ENCODE measurements around the gene ZNF280B. TPM values are rescaled to one million over a fixed set of nuclear protein-coding genes. Genes with fewer than 3 reads are reported as not detected.
"Not testable (repeated sequence)": the region's sequence is repeated elsewhere in the genome, so short reads cannot be mapped to it uniquely, and the experiment has no call there.

ZNF280B gene
- total RNA-seq, 6 experiments from 2014 or later: 0.06 to 0.31 (median 0.10) TPM; not detected in 2

- H3K9me3 ChIP-seq: no peaks in the 10 kb centered on the region
- ATAC-seq (no peak), DNase-seq (no peak)
- H3K27me3 ChIP-seq: no peaks in the 10 kb centered on the region
- TF ChIP-seq, protein P1, sequence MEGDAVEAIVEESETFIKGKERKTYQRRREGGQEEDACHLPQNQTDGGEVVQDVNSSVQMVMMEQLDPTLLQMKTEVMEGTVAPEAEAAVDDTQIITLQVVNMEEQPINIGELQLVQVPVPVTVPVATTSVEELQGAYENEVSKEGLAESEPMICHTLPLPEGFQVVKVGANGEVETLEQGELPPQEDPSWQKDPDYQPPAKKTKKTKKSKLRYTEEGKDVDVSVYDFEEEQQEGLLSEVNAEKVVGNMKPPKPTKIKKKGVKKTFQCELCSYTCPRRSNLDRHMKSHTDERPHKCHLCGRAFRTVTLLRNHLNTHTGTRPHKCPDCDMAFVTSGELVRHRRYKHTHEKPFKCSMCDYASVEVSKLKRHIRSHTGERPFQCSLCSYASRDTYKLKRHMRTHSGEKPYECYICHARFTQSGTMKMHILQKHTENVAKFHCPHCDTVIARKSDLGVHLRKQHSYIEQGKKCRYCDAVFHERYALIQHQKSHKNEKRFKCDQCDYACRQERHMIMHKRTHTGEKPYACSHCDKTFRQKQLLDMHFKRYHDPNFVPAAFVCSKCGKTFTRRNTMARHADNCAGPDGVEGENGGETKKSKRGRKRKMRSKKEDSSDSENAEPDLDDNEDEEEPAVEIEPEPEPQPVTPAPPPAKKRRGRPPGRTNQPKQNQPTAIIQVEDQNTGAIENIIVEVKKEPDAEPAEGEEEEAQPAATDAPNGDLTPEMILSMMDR (IDR thresholded peaks at IDR 0.05): no peak
- TF ChIP-seq POLR2A (IDR thresholded peaks at IDR 0.05): no peak
- no peaks in the 10 kb centered on the region for H3K4me1 ChIP-seq
- intact Hi-C loops (cut with DNase I): no loop called here
- H3K27ac ChIP-seq: no peak overlapping the region
- H3K36me3 ChIP-seq: no peaks in the 10 kb centered on the region
- 35% methylated on average over 12 of the region's 13 CpGs for WGBS (ENCODE audit: insufficient coverage, low coverage, low lambda C conversion rate, missing lambda C conversion rate)
- peak overlapping the region in 2 of 3 donors; percentile 21 to 47 for H3K4me3 ChIP-seq
Observed at GRCh38 chr22:22507743-22508273, 734 bp downstream of the ZNF280B start.

GRCh38 chr22:22506736-22507135, 1.8 kb downstream of the ZNF280B start:
- DNase-seq: no peak
- Histone ChIP-seq H3K36me3 (no peaks in the 10 kb centered on the region), H3K4me3 (no peak overlapping the region), H3K9me3 (no peaks in the 10 kb centered on the region), H3K27me3 (no peaks in the 10 kb centered on the region), H3K27ac (no peak overlapping the region), H3K4me1 (no peaks in the 10 kb centered on the region)
- TF ChIP-seq POLR2A (IDR thresholded peaks at IDR 0.05): no peak
- TF ChIP-seq, protein P1 (IDR thresholded peaks at IDR 0.05): no peak
- no peak for ATAC-seq
- intact Hi-C loops (cut with DNase I): no loop called here
- WGBS (ENCODE audit: insufficient coverage, low coverage, low lambda C conversion rate, missing lambda C conversion rate): no CpG with 5 or more reads among the region's 1 CpG

DNA sequence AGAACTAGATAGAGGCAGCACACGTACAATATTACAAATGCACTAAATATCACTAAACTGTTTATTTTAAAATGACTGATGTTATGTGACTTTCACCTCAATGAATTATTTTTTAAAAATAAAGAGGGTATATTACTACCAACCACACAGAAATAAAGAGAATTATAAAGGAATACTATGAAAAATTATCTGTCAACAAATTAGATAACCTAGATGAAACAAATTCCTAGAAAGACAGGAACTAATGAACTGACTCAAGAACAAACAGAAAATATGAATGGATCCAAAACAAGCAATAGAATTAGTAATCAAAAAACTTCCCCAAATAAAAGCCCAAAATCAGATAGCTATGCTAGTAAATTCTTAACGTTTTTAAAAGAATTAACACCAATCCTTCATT, 10.3 kb downstream of the ZNF280B start:
- no peak for ATAC-seq
- intact Hi-C loops (cut with DNase I): no loop called here
- H3K4me3 ChIP-seq: no peak overlapping the region
- TF ChIP-seq, protein P1 (IDR thresholded peaks at IDR 0.05): no peak
- no peak for TF ChIP-seq POLR2A (IDR thresholded peaks at IDR 0.05)
- no peaks in the 10 kb centered on the region for H3K27me3 ChIP-seq
- no peaks in the 10 kb centered on the region for H3K36me3 ChIP-seq
- H3K4me1 ChIP-seq: no peaks in the 10 kb centered on the region
- no peak overlapping the region for H3K27ac ChIP-seq
- DNase-seq: no peak
- WGBS (ENCODE audit: insufficient coverage, low coverage, low lambda C conversion rate, missing lambda C conversion rate): 55% methylated on average over 2 of the region's 2 CpGs
- H3K9me3 ChIP-seq: no peaks in the 10 kb centered on the region

DNA sequence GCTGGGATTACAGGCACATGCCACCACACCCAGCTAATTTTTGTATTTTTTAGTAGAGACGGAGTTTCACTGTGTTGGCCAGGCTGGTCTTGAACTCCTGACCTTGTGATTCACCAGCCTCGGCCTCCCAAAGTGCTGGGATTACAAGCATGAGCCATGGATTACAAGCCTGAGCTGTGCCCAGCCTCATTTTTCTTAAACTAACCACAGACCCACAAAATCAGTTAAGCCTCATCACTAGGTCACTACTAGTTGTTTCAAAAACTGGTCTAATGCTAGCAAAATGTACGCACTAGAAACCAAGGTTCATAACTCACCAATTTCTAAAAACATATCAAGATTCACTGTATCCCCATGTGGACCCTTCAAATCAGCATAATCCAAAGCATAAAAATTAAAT, 17.0 kb downstream of the ZNF280B start:
- H3K27ac ChIP-seq; H3K36me3 ChIP-seq; ATAC-seq; H3K9me3 ChIP-seq; H3K27me3 ChIP-seq; H3K4me1 ChIP-seq; DNase-seq; H3K4me3 ChIP-seq; intact Hi-C loops (cut with DNase I): not testable (repeated sequence)
- WGBS (ENCODE audit: insufficient coverage, low coverage, low lambda C conversion rate, missing lambda C conversion rate): 87% methylated on average over 2 of the region's 3 CpGs

DNA sequence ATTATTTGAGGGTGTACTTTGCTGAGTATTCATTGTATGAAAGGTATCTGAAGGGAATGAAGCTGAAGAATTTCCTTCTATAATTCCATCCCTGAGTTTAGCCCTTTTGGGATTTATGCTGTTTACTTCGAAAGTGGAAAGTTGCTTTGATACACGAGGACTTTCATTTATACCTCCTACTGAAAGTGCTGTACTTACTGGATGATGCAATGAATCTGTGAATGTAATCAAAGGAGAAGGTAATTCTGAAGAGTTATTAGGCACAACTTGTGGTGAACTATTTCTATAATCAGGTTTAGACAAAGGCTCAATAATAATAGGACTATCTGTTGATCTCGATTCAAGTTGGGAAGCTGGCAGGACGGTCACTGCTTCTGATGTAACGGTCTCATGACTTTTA, 19.8 kb downstream of the ZNF280B start:
- no peak for DNase-seq
- no peak for ATAC-seq
- intact Hi-C loops (cut with DNase I): no loop called here
- Histone ChIP-seq H3K4me1 (no peaks in the 10 kb centered on the region), H3K27ac (no peak overlapping the region), H3K27me3 (no peaks in the 10 kb centered on the region), H3K4me3 (no peak overlapping the region), H3K9me3 (no peaks in the 10 kb centered on the region), H3K36me3 (no peaks in the 10 kb centered on the region)
- TF ChIP-seq, protein P1 (IDR thresholded peaks at IDR 0.05): no peak
- TF ChIP-seq POLR2A (IDR thresholded peaks at IDR 0.05): no peak
- WGBS (ENCODE audit: insufficient coverage, low coverage, low lambda C conversion rate, missing lambda C conversion rate): 87% methylated on average over 4 of the region's 5 CpGs
